ENCODE results near the gene EDEM2. TPM values are rescaled to one million over a fixed set of nuclear protein-coding genes. Genes with fewer than 3 reads are reported as not detected.

Gene EDEM2
- total RNA-seq, 1 experiment from 2014 or later: 23.6 TPM

GRCh38 chr20:35108921-35109320, 38.2 kb downstream of the EDEM2 start:
- CTCF ChIA-PET: interaction anchor here (0.7 to 1.1 kb wide), 2 partner anchors 13 to 1141 kb away, joined by 3 to 4 read pairs; no protein-coding TSS in a partner anchor
- BruUV-seq (replicated peaks): no TSS peak
- Mint-ChIP-seq H3K27ac (ENCODE audit: low read depth, unreplicated experiment) (no peak overlapping the region), H3K4me1 (ENCODE audit: insufficient read depth, unreplicated experiment) (peaks cover 18% of the 10 kb centered on the region), H3K4me3 (ENCODE audit: unreplicated experiment) (no peak overlapping the region), H3K9me3 (ENCODE audit: unreplicated experiment) (no peaks in the 10 kb centered on the region), H3K27me3 (ENCODE audit: insufficient read depth, unreplicated experiment) (no peaks in the 10 kb centered on the region), H3K36me3 (ENCODE audit: insufficient read depth, unreplicated experiment) (no peaks in the 10 kb centered on the region)
- no peak for TF ChIP-seq CTCF (IDR thresholded peaks at IDR 0.05; ENCODE audit: unreplicated experiment)
- POLR2A ChIA-PET: no interaction called here
- DNase-seq (ENCODE audit: unreplicated experiment): peak; percentile 65
- intact Hi-C loops (cut with micrococcal nuclease): no loop called here

- intact Hi-C loops (cut with micrococcal nuclease): no loop called here
- no peak overlapping the region for H3K27ac Mint-ChIP-seq (ENCODE audit: low read depth, unreplicated experiment)
- ChIA-PET POLR2A (interaction anchor here (1.2 to 1.5 kb wide), 2 partner anchors 11 to 26 kb away, joined by 4 read pairs; no protein-coding TSS in a partner anchor), CTCF (interaction anchor here (1.1 to 1.8 kb wide), 3 partner anchors 10 to 16 kb away, joined by 3 to 11 read pairs (median 10); no protein-coding TSS in a partner anchor)
- TF ChIP-seq CTCF (IDR thresholded peaks at IDR 0.05; ENCODE audit: unreplicated experiment): no peak
- H3K4me3 Mint-ChIP-seq (ENCODE audit: unreplicated experiment): no peak overlapping the region
- H3K9me3 Mint-ChIP-seq (ENCODE audit: unreplicated experiment): no peaks in the 10 kb centered on the region
- H3K36me3 Mint-ChIP-seq (ENCODE audit: insufficient read depth, unreplicated experiment): no peaks in the 10 kb centered on the region
- no TSS peak for BruUV-seq (replicated peaks)
- no peak for DNase-seq (ENCODE audit: unreplicated experiment)
- no peaks in the 10 kb centered on the region for H3K27me3 Mint-ChIP-seq (ENCODE audit: insufficient read depth, unreplicated experiment)
- peaks cover 18% of the 10 kb centered on the region for H3K4me1 Mint-ChIP-seq (ENCODE audit: insufficient read depth, unreplicated experiment)
These were observed 40.2 kb downstream of the EDEM2 start for GRCh38 chr20:35106827-35107380.

- BruUV-seq (replicated peaks): no TSS peak
- ChIA-PET CTCF (interaction anchor here (0.6 to 1.9 kb wide), 4 partner anchors 8 to 104 kb away, joined by 4 to 11 read pairs (median 8); no protein-coding TSS in a partner anchor), POLR2A (interaction anchor here (0.7 to 1.2 kb wide), 3 partner anchors 11 to 514 kb away, joined by 3 read pairs; partner anchors contain the start of gene EDEM2)
- intact Hi-C loops (cut with micrococcal nuclease): no loop called here
- Mint-ChIP-seq H3K27me3 (ENCODE audit: insufficient read depth, unreplicated experiment) (no peaks in the 10 kb centered on the region), H3K36me3 (ENCODE audit: insufficient read depth, unreplicated experiment) (no peaks in the 10 kb centered on the region), H3K27ac (ENCODE audit: low read depth, unreplicated experiment) (no peak overlapping the region), H3K4me3 (ENCODE audit: unreplicated experiment) (no peak overlapping the region), H3K4me1 (ENCODE audit: insufficient read depth, unreplicated experiment) (peaks cover 5% of the 10 kb centered on the region), H3K9me3 (ENCODE audit: unreplicated experiment) (no peaks in the 10 kb centered on the region)
- no peak for DNase-seq (ENCODE audit: unreplicated experiment)
- TF ChIP-seq CTCF (IDR thresholded peaks at IDR 0.05; ENCODE audit: unreplicated experiment): no peak
These were observed 42.3 kb downstream of the EDEM2 start for GRCh38 chr20:35104685-35105295.

- Mint-ChIP-seq H3K4me3 (ENCODE audit: unreplicated experiment) (no peak overlapping the region), H3K27me3 (ENCODE audit: insufficient read depth, unreplicated experiment) (no peaks in the 10 kb centered on the region), H3K9me3 (ENCODE audit: unreplicated experiment) (no peaks in the 10 kb centered on the region), H3K4me1 (ENCODE audit: insufficient read depth, unreplicated experiment) (no peaks in the 10 kb centered on the region), H3K36me3 (ENCODE audit: insufficient read depth, unreplicated experiment) (no peaks in the 10 kb centered on the region), H3K27ac (ENCODE audit: low read depth, unreplicated experiment) (no peak overlapping the region)
- no peak for DNase-seq (ENCODE audit: unreplicated experiment)
- intact Hi-C loops (cut with micrococcal nuclease): no loop called here
- no TSS peak for BruUV-seq (replicated peaks)
- CTCF ChIA-PET: no interaction called here
- no peak for TF ChIP-seq CTCF (IDR thresholded peaks at IDR 0.05; ENCODE audit: unreplicated experiment)
- POLR2A ChIA-PET: no interaction called here
These were observed 45.5 kb downstream of the EDEM2 start for GRCh38 chr20:35101620-35102019.

Measured in MCF 10A (cell line).